H9 (cell line): ENCODE data around the gene RAI1. TPM values are rescaled to one million over a fixed set of nuclear protein-coding genes. Genes with fewer than 3 reads are reported as not detected.

ENCODE experiments used
- DNase-seq: peaks from one replicate; pipeline ENCODE4 v3.0.0-alpha.2; 2017
- H2AFZ ChIP-seq: one replicate; pipeline ENCODE4 v1.6.1; 2013; ENCODE audit warnings: mild to moderate bottlenecking, low read length, control low read depth, moderate library complexity
- H2AK5ac ChIP-seq: 2 replicates; pipeline ENCODE4 v1.6.1; 2013; ENCODE audit warnings: low read length, control low read depth, mixed read lengths; ENCODE audit not compliant: insufficient read length
- H2BK120ac ChIP-seq: one replicate; pipeline ENCODE4 v1.6.1; 2013; ENCODE audit warnings: low read depth, mild to moderate bottlenecking, low read length, control low read depth, inconsistent platforms; ENCODE audit not compliant: poor library complexity, severe bottlenecking
- H2BK12ac ChIP-seq: 2 replicates; pipeline ENCODE4 v1.6.1; 2013; ENCODE audit warnings: low read length, control low read depth, mixed read lengths, low read depth; ENCODE audit not compliant: insufficient read length
- H2BK15ac ChIP-seq: 2 replicates; pipeline ENCODE4 v1.6.1; 2013; ENCODE audit warnings: low read depth, low read length, control low read depth
- H2BK20ac ChIP-seq: one replicate; pipeline ENCODE4 v1.6.1; 2013; ENCODE audit warnings: low read depth, mild to moderate bottlenecking, low read length, control low read depth, inconsistent platforms; ENCODE audit not compliant: poor library complexity, severe bottlenecking
- H2BK5ac ChIP-seq: 2 replicates; pipeline ENCODE4 v1.6.1; 2013; ENCODE audit warnings: low read length, control low read depth, mixed read lengths; ENCODE audit not compliant: insufficient read length
- H3K14ac ChIP-seq: 2 replicates; pipeline ENCODE4 v1.6.1; 2013; ENCODE audit warnings: low read length, control low read depth; ENCODE audit not compliant: insufficient read depth
- H3K18ac ChIP-seq: 2 replicates; pipeline ENCODE4 v1.6.1; 2013; ENCODE audit warnings: low read depth, mild to moderate bottlenecking, mixed read lengths, low read length, control low read depth; ENCODE audit not compliant: insufficient read length
- H3K23ac ChIP-seq: 2 replicates; pipeline ENCODE4 v1.6.1; 2013; ENCODE audit warnings: low read length, control low read depth, mixed read lengths, low read depth; ENCODE audit not compliant: insufficient read length
- H3K23me2 ChIP-seq: 2 replicates; pipeline ENCODE4 v1.6.1; 2013; ENCODE audit warnings: low read depth, mild to moderate bottlenecking, mixed read lengths, low read length, control low read depth; ENCODE audit not compliant: insufficient read length, poor library complexity, severe bottlenecking
- H3K27ac ChIP-seq: 2 replicates; pipeline ENCODE4 v1.5.1; 2013; ENCODE audit warnings: low read length, control low read depth, mixed read lengths, low read depth; ENCODE audit not compliant: insufficient read length
- H3K27me3 ChIP-seq: 2 replicates; pipeline ENCODE4 v1.6.1; 2013; ENCODE audit warnings: low read length, control low read depth, inconsistent platforms; ENCODE audit not compliant: insufficient read depth
- H3K4ac ChIP-seq: 2 replicates; pipeline ENCODE4 v1.6.1; 2013; ENCODE audit warnings: low read depth, mild to moderate bottlenecking, control low read depth, inconsistent platforms, low read length, moderate library complexity
- H3K4me1 ChIP-seq: 2 replicates; pipeline ENCODE4 v1.6.1; 2013; ENCODE audit warnings: low read length, control low read depth, inconsistent platforms; ENCODE audit not compliant: insufficient read depth
- H3K4me2 ChIP-seq: 2 replicates; pipeline ENCODE4 v1.6.1; 2013; ENCODE audit warnings: low read length, control low read depth, mixed read lengths; ENCODE audit not compliant: insufficient read length, insufficient read depth
- H3K56ac ChIP-seq: 2 replicates; pipeline ENCODE4 v1.6.1; 2013; ENCODE audit warnings: low read depth, mild to moderate bottlenecking, mixed read lengths, low read length, control low read depth; ENCODE audit not compliant: insufficient read length
- H3K79me1 ChIP-seq: 2 replicates; pipeline ENCODE4 v1.6.1; 2013; ENCODE audit warnings: low read depth, mild to moderate bottlenecking, moderate library complexity, low read length, control low read depth, inconsistent platforms; ENCODE audit not compliant: insufficient read depth, poor library complexity, severe bottlenecking
- H3K79me2 ChIP-seq: 2 replicates; pipeline ENCODE4 v1.6.1; 2013; ENCODE audit warnings: low read length, control low read depth, inconsistent platforms; ENCODE audit not compliant: insufficient read depth
- H3K9ac ChIP-seq: 2 replicates; pipeline ENCODE4 v1.6.1; 2013; ENCODE audit warnings: low read length, control low read depth, mixed read lengths; ENCODE audit not compliant: insufficient read length; ENCODE audit errors: extremely low read depth
- H3K9me3 ChIP-seq: one replicate; pipeline ENCODE4 v1.6.1; 2013; ENCODE audit warnings: low read depth, low read length, inconsistent platforms; ENCODE audit not compliant: control insufficient read depth
- H3T11ph ChIP-seq: one replicate; pipeline ENCODE4 v1.6.1; 2013; ENCODE audit warnings: mild to moderate bottlenecking, low read length, control low read depth, inconsistent platforms
- H4K20me1 ChIP-seq: one replicate; pipeline ENCODE4 v1.6.1; 2013; ENCODE audit not compliant: control insufficient read depth, insufficient read length, insufficient read depth
- H4K5ac ChIP-seq: 2 replicates; pipeline ENCODE4 v1.6.1; 2013; ENCODE audit warnings: low read depth, mild to moderate bottlenecking, mixed read lengths, low read length, control low read depth; ENCODE audit not compliant: insufficient read length
- H4K8ac ChIP-seq: replicated peaks from 2 replicates; pipeline ENCODE4 v1.6.1; 2013; ENCODE audit warnings: low read length, control low read depth, mixed read lengths, low read depth; ENCODE audit not compliant: insufficient read length
- H4K91ac ChIP-seq: 2 replicates; pipeline ENCODE4 v1.6.1; 2013; ENCODE audit warnings: low read depth, mild to moderate bottlenecking, moderate library complexity, mixed read lengths, low read length, control low read depth; ENCODE audit not compliant: insufficient read length
- H3K27ac Mint-ChIP-seq, 3 experiments: 2 replicates in 2 of 3; 3 replicates in 1 of 3; pipeline ENCODE4 v1.8.0; 2020 to 2021; ENCODE audit warnings: mixed read lengths in 3 of 3, mild to moderate bottlenecking in 1 of 3, moderate library complexity in 1 of 3
- H3K27me3 Mint-ChIP-seq: 2 replicates; pipeline ENCODE4 v1.8.0; 2021; ENCODE audit warnings: low read depth, mild to moderate bottlenecking, moderate library complexity, mixed read lengths
- H3K36me3 Mint-ChIP-seq, 3 experiments: 2 replicates in 2 of 3; 3 replicates in 1 of 3; pipeline ENCODE4 v1.8.0; 2020 to 2021; ENCODE audit warnings: low read depth in 3 of 3, mixed read lengths in 3 of 3; ENCODE audit not compliant: insufficient read depth in 1 of 3
- H3K4me1 Mint-ChIP-seq, 2 experiments: 2 replicates each; pipeline ENCODE4 v1.8.0; 2020; ENCODE audit warnings: mixed read lengths in 2 of 2
- H3K4me3 Mint-ChIP-seq, 2 experiments: 2 replicates in 1 of 2; 3 replicates in 1 of 2; pipeline ENCODE4 v1.8.0; 2020 to 2021; ENCODE audit warnings: mild to moderate bottlenecking in 2 of 2, mixed read lengths in 2 of 2, moderate library complexity in 1 of 2
- H3K9me3 Mint-ChIP-seq, 2 experiments: 2 replicates in 1 of 2; 3 replicates in 1 of 2; pipeline ENCODE4 v1.8.0; 2020; ENCODE audit warnings: mild to moderate bottlenecking in 2 of 2, mixed read lengths in 2 of 2, moderate library complexity in 1 of 2
- WGBS: extraction: QIAGEN DNeasy Blood & Tissue Kit; methylation state at CpG from one replicate; pipeline ENCODE4 v1.1.7; 2013; ENCODE audit warnings: missing lambda C conversion rate, low lambda C conversion rate, mixed read lengths; ENCODE audit not compliant: insufficient read length; ENCODE audit errors: extremely low coverage; 5-methylcytosine and 5-hydroxymethylcytosine counted together
- total RNA-seq: library from RNA; stranded (reverse); gene quantifications from 2 replicates; pipeline ENCODE4 v1.2.1, GENCODE V29; 2021
- TF ChIP-seq, protein P1 (sequence below): fragments of 200-600 bp; sonication (generic); conservative IDR thresholded peaks from 3 replicates; pipeline ENCODE4 v1.8.0; 2021; ENCODE audit warnings: antibody characterized with exemption, mild to moderate bottlenecking

Gene RAI1
- total RNA-seq, 1 experiment from 2014 or later = 1.5 TPM

- H4K8ac ChIP-seq = no peak overlapping the region
- no peak overlapping the region for H2BK5ac ChIP-seq
- H3K56ac ChIP-seq = no peak overlapping the region
- no peak overlapping the region for H3K18ac ChIP-seq
- peaks cover 9% of the 10 kb centered on the region for H3K23me2 ChIP-seq
- no peak overlapping the region for H4K5ac ChIP-seq
- no peak overlapping the region for H2BK12ac ChIP-seq
- no peaks in the 10 kb centered on the region for H3K79me1 ChIP-seq
- peaks cover 8% of the 10 kb centered on the region; the same call in 1 of the 2 replicates for H3K4me1 ChIP-seq
- peaks cover 70% of the 10 kb centered on the region; the same call in 1 of the 2 replicates for H3K27me3 ChIP-seq
- H3K27ac ChIP-seq = no peak overlapping the region
- no peak overlapping the region for H2BK20ac ChIP-seq
- no peak overlapping the region for H3K23ac ChIP-seq
- DNase-seq = peak; percentile 65
- no peaks in the 10 kb centered on the region for H3K36me3 Mint-ChIP-seq
- no peak overlapping the region for H4K91ac ChIP-seq
- H3K4me1 Mint-ChIP-seq = peaks cover 19 to 41% of the 10 kb centered on the region in 2 experiments
- no peak overlapping the region for H3T11ph ChIP-seq
- no peaks in the 10 kb centered on the region for H4K20me1 ChIP-seq
- H2AK5ac ChIP-seq = no peak overlapping the region
- TF ChIP-seq, protein P1, sequence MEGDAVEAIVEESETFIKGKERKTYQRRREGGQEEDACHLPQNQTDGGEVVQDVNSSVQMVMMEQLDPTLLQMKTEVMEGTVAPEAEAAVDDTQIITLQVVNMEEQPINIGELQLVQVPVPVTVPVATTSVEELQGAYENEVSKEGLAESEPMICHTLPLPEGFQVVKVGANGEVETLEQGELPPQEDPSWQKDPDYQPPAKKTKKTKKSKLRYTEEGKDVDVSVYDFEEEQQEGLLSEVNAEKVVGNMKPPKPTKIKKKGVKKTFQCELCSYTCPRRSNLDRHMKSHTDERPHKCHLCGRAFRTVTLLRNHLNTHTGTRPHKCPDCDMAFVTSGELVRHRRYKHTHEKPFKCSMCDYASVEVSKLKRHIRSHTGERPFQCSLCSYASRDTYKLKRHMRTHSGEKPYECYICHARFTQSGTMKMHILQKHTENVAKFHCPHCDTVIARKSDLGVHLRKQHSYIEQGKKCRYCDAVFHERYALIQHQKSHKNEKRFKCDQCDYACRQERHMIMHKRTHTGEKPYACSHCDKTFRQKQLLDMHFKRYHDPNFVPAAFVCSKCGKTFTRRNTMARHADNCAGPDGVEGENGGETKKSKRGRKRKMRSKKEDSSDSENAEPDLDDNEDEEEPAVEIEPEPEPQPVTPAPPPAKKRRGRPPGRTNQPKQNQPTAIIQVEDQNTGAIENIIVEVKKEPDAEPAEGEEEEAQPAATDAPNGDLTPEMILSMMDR = no peak
- no peak overlapping the region for H3K27ac Mint-ChIP-seq
- H3K27me3 Mint-ChIP-seq = peaks cover 93% of the 10 kb centered on the region
- no peak overlapping the region for H3K4ac ChIP-seq
- H3K9ac ChIP-seq = no peak overlapping the region
- no peak overlapping the region for H3K14ac ChIP-seq
- H2BK120ac ChIP-seq = no peak overlapping the region
- peak overlapping the region; percentile 48 to 88 for H3K4me3 Mint-ChIP-seq
- WGBS = no CpG with 5 or more reads among the region's 57 CpGs
- no peak overlapping the region for H2AFZ ChIP-seq
- no peaks in the 10 kb centered on the region for H3K79me2 ChIP-seq
- peak overlapping the region; percentile 26 for H3K4me2 ChIP-seq
- no peaks in the 10 kb centered on the region; a peak in 2 of 5 replicates for H3K9me3 Mint-ChIP-seq
- no peaks in the 10 kb centered on the region for H3K9me3 ChIP-seq
- H2BK15ac ChIP-seq = no peak overlapping the region
Measured at GRCh38 chr17:17682737-17683680, 1.8 kb downstream of the RAI1 start.
